Neutrophil (primary cell): ENCODE data around the gene PIAS4.
A peak's percentile ranks its signal among the peaks of the same experiment; 100 is the strongest.

Source experiments
- H3K27ac ChIP-seq: fragments of 200-600 bp; sonication (generic); 2 replicates; pipeline ENCODE4 v1.5.1; 2016; ENCODE audit warnings: mild to moderate bottlenecking, moderate library complexity
- H3K27me3 ChIP-seq: fragments of 200-600 bp; sonication (generic); 2 replicates; pipeline ENCODE4 v1.6.0; 2016; ENCODE audit warnings: mild to moderate bottlenecking
- H3K36me3 ChIP-seq: fragments of 200-600 bp; sonication (generic); 2 replicates; pipeline ENCODE4 v1.5.1; 2017
- H3K4me1 ChIP-seq, 2 experiments: fragments of 200-600 bp in 1 of 2; sonication (generic) in 1 of 2; 1 replicate in 1 of 2; 2 replicates in 1 of 2; pipeline versions ENCODE4 v1.5.1 to v1.6.1; 2013 to 2016; ENCODE audit warnings: low read depth in 1 of 2, low read length in 1 of 2, mild to moderate bottlenecking in 1 of 2, moderate library complexity in 1 of 2; ENCODE audit not compliant: control insufficient read depth in 1 of 2, insufficient read depth in 1 of 2
- H3K4me3 ChIP-seq, 2 experiments: fragments of 200-600 bp in 1 of 2; sonication (generic) in 1 of 2; 1 replicate in 1 of 2; 2 replicates in 1 of 2; pipeline ENCODE4 v1.5.1; 2013 to 2016; ENCODE audit warnings: low read depth in 1 of 2, low read length in 1 of 2, mild to moderate bottlenecking in 1 of 2, moderate library complexity in 1 of 2
- H3K9me3 ChIP-seq: fragments of 200-600 bp; sonication (generic); 2 replicates; pipeline ENCODE4 v1.5.1; 2016
- CTCF ChIP-seq: fragments of 200-600 bp; sonication (generic); IDR thresholded peaks from 2 replicates; pipeline ENCODE4 v1.5.1; 2016; ENCODE audit warnings: antibody characterized with exemption

The PIAS4 gene

GRCh38 chr19:4052114-4052992 is 44.8 kb downstream of the PIAS4 start:
- Histone ChIP-seq H3K9me3 (no peaks in the 10 kb centered on the region), H3K36me3 (peaks cover 78% of the 10 kb centered on the region), H3K27me3 (no peaks in the 10 kb centered on the region), H3K4me3 (no peak overlapping the region), H3K27ac (peak overlapping the region; percentile 58), H3K4me1 (peaks cover 6 to 10% of the 10 kb centered on the region in 2 experiments)
- no peak for TF ChIP-seq CTCF

GRCh38 chr19:4052993-4053422 is 45.5 kb downstream of the PIAS4 start:
- peak overlapping the region; percentile 58 for H3K27ac ChIP-seq
- H3K4me1 ChIP-seq = peaks cover 10 to 13% of the 10 kb centered on the region in 2 experiments
- no peaks in the 10 kb centered on the region for H3K27me3 ChIP-seq
- no peaks in the 10 kb centered on the region for H3K9me3 ChIP-seq
- no peak overlapping the region for H3K4me3 ChIP-seq
- no peak for TF ChIP-seq CTCF
- peaks cover 73% of the 10 kb centered on the region for H3K36me3 ChIP-seq

GRCh38 chr19:4053423-4054324 is 46.1 kb downstream of the PIAS4 start:
- H3K27me3 ChIP-seq = no peaks in the 10 kb centered on the region
- peaks cover 69% of the 10 kb centered on the region for H3K36me3 ChIP-seq
- H3K4me1 ChIP-seq = peaks cover 16 to 19% of the 10 kb centered on the region in 2 experiments
- no peak for TF ChIP-seq CTCF
- no peaks in the 10 kb centered on the region for H3K9me3 ChIP-seq
- H3K27ac ChIP-seq = no peak overlapping the region
- no peak overlapping the region for H3K4me3 ChIP-seq

GRCh38 chr19:4054441-4055208 is 47.1 kb downstream of the PIAS4 start:
- no peak overlapping the region for H3K27ac ChIP-seq
- H3K9me3 ChIP-seq = no peaks in the 10 kb centered on the region
- H3K4me3 ChIP-seq = no peak overlapping the region
- H3K4me1 ChIP-seq = peaks cover 26 to 29% of the 10 kb centered on the region in 2 experiments
- TF ChIP-seq CTCF = no peak
- peaks cover 63% of the 10 kb centered on the region for H3K36me3 ChIP-seq
- H3K27me3 ChIP-seq = no peaks in the 10 kb centered on the region

GRCh38 chr19:4055209-4055552 is 47.6 kb downstream of the PIAS4 start:
- H3K9me3 ChIP-seq = no peaks in the 10 kb centered on the region
- TF ChIP-seq CTCF = no peak
- peaks cover 58% of the 10 kb centered on the region for H3K36me3 ChIP-seq
- no peaks in the 10 kb centered on the region for H3K27me3 ChIP-seq
- no peak overlapping the region for H3K27ac ChIP-seq
- peaks cover 31 to 34% of the 10 kb centered on the region in 2 experiments for H3K4me1 ChIP-seq
- H3K4me3 ChIP-seq = no peak overlapping the region
